Mesenchymal stem cell (in vitro differentiated cells and primary cell): Measurements from ENCODE around the gene HHLA2.
A peak's percentile ranks its signal among the peaks of the same experiment; 100 is the strongest.

ENCODE experiments used
- DNase-seq: peaks from one replicate; pipeline ENCODE4 v3.0.0-alpha.2; 2013
- H2AFZ ChIP-seq: one replicate; pipeline ENCODE4 v1.6.1; 2013; ENCODE audit warnings: low read depth, mild to moderate bottlenecking, control low read depth, inconsistent platforms, low read length, moderate library complexity
- H2AK5ac ChIP-seq: 2 replicates; pipeline ENCODE4 v1.6.1; 2013; ENCODE audit warnings: low read length, moderate library complexity, mild to moderate bottlenecking, inconsistent platforms; ENCODE audit not compliant: severe bottlenecking
- H2BK120ac ChIP-seq: one replicate; pipeline ENCODE4 v1.6.1; 2013; ENCODE audit warnings: low read depth, mild to moderate bottlenecking, inconsistent platforms, low read length, moderate library complexity
- H2BK12ac ChIP-seq, 2 experiments: one replicate each; pipeline ENCODE4 v1.6.1; 2013; ENCODE audit warnings: inconsistent platforms in 2 of 2, low read length in 2 of 2, mild to moderate bottlenecking in 2 of 2, moderate library complexity in 2 of 2, control low read depth in 1 of 2
- H2BK15ac ChIP-seq: one replicate; pipeline ENCODE4 v1.6.1; 2013; ENCODE audit warnings: mild to moderate bottlenecking, low read depth, inconsistent platforms; ENCODE audit not compliant: poor library complexity, severe bottlenecking
- H2BK5ac ChIP-seq: 2 replicates; pipeline ENCODE4 v1.6.1; 2013; ENCODE audit warnings: low read depth, mild to moderate bottlenecking, low read length, control low read depth, inconsistent platforms; ENCODE audit not compliant: poor library complexity, severe bottlenecking
- H3K14ac ChIP-seq, 2 experiments: one replicate each; pipeline ENCODE4 v1.6.1; 2013; ENCODE audit warnings: inconsistent platforms in 2 of 2, low read length in 2 of 2, control low read depth in 1 of 2, mild to moderate bottlenecking in 1 of 2, moderate library complexity in 1 of 2
- H3K18ac ChIP-seq, 2 experiments: one replicate each; pipeline ENCODE4 v1.6.1; 2013; ENCODE audit warnings: inconsistent platforms in 2 of 2, low read length in 2 of 2, control low read depth in 1 of 2, low read depth in 1 of 2, mild to moderate bottlenecking in 1 of 2
- H3K23ac ChIP-seq, 2 experiments: one replicate each; pipeline ENCODE4 v1.6.1; 2013; ENCODE audit warnings: inconsistent platforms in 2 of 2, low read length in 2 of 2, mild to moderate bottlenecking in 2 of 2, moderate library complexity in 2 of 2, control low read depth in 1 of 2
- H3K27ac ChIP-seq: 2 replicates; pipeline ENCODE4 v1.5.1; 2013; ENCODE audit warnings: mild to moderate bottlenecking, moderate library complexity, low read length, control low read depth, inconsistent platforms; ENCODE audit not compliant: poor library complexity, severe bottlenecking
- H3K27me3 ChIP-seq, 2 experiments: 2 replicates each; pipeline versions ENCODE4 v1.6.1 to v1.7.0; 2013; ENCODE audit warnings: low read length in 2 of 2, mild to moderate bottlenecking in 2 of 2, moderate library complexity in 2 of 2, control low read depth in 1 of 2, inconsistent platforms in 1 of 2; ENCODE audit not compliant: control insufficient read depth in 1 of 2, insufficient read depth in 1 of 2
- H3K36me3 ChIP-seq, 2 experiments: 2 replicates each; pipeline versions ENCODE4 v1.6.1 to v1.7.0; 2013; ENCODE audit warnings: low read length in 2 of 2, control low read depth in 1 of 2, inconsistent platforms in 1 of 2, low read depth in 1 of 2, mild to moderate bottlenecking in 1 of 2; ENCODE audit not compliant: insufficient read depth in 2 of 2, control insufficient read depth in 1 of 2
- H3K4ac ChIP-seq, 2 experiments: one replicate each; pipeline ENCODE4 v1.6.1; 2013; ENCODE audit warnings: inconsistent platforms in 2 of 2, low read length in 2 of 2, mild to moderate bottlenecking in 2 of 2, moderate library complexity in 2 of 2, control low read depth in 1 of 2, low read depth in 1 of 2
- H3K4me1 ChIP-seq: 2 replicates; pipeline ENCODE4 v1.6.1; 2013; ENCODE audit warnings: low read depth, low read length, control low read depth; ENCODE audit not compliant: control insufficient read depth, insufficient read depth
- H3K4me2 ChIP-seq: 2 replicates; pipeline ENCODE4 v1.6.1; 2013; ENCODE audit warnings: low read length, mild to moderate bottlenecking, inconsistent platforms; ENCODE audit not compliant: poor library complexity, severe bottlenecking
- H3K4me3 ChIP-seq, 2 experiments: 2 replicates each; pipeline versions ENCODE4 v1.5.1 to v1.7.0; 2013; ENCODE audit warnings: low read length in 2 of 2, mild to moderate bottlenecking in 2 of 2, control low read depth in 1 of 2, low read depth in 1 of 2; ENCODE audit not compliant: insufficient read depth in 1 of 2
- H3K79me1 ChIP-seq: replicated peaks from 2 replicates; pipeline ENCODE4 v1.6.1; 2013; ENCODE audit warnings: mild to moderate bottlenecking, control low read depth, low read length, inconsistent platforms; ENCODE audit not compliant: poor library complexity, severe bottlenecking
- H3K9ac ChIP-seq: 2 replicates; pipeline ENCODE4 v1.7.0; 2013; ENCODE audit warnings: mild to moderate bottlenecking, low read length, moderate library complexity
- H3K9me3 ChIP-seq: 2 replicates; pipeline ENCODE4 v1.7.0; 2013; ENCODE audit warnings: mild to moderate bottlenecking, low read length; ENCODE audit not compliant: control insufficient read depth
- H4K8ac ChIP-seq: one replicate; pipeline ENCODE4 v1.6.1; 2013; ENCODE audit warnings: inconsistent platforms, mild to moderate bottlenecking, low read length, moderate library complexity
- H4K91ac ChIP-seq: one replicate; pipeline ENCODE4 v1.6.1; 2013; ENCODE audit warnings: mild to moderate bottlenecking, low read length, inconsistent platforms
- WGBS: methylation state at CpG from one replicate; pipeline ENCODE4 v1.1.7; 2013; ENCODE audit warnings: mixed read lengths; 5-methylcytosine and 5-hydroxymethylcytosine counted together

HHLA2 gene

DNA sequence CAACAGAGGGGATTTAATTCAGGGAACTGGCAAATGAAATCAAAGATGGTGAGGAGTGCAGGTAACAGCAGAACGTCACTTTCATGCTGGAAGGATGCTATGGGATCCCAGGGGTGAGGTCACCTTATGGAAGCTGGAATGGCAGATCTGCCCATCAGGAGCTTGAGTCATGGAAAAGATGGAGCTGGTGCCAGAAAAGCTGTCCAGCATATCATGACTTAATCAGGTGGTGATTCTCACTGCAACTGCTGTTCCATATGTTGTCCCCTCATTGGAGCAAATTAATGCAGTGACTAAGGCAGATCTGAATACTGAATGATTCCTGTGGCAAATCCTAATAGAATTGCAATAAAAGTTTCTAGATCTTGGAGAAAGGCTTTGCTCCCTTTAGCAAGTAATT is 38.4 kb downstream of the HHLA2 start:
- Histone ChIP-seq H3K14ac (no peak overlapping the region), H3K27me3 (no peaks in the 10 kb centered on the region), H2BK12ac (no peak overlapping the region), H3K18ac (no peak overlapping the region), H3K4me2 (no peak overlapping the region), H2BK5ac (no peak overlapping the region), H3K4me1 (peaks cover 2% of the 10 kb centered on the region), H3K4ac (no peak overlapping the region), H4K91ac (no peak overlapping the region), H2AK5ac (no peak overlapping the region), H4K8ac (no peak overlapping the region), H3K36me3 (no peaks in the 10 kb centered on the region), H2BK120ac (no peak overlapping the region), H2BK15ac (no peak overlapping the region), H3K9ac (no peak overlapping the region), H3K9me3 (no peaks in the 10 kb centered on the region), H3K79me1 (no peaks in the 10 kb centered on the region), H3K4me3 (no peak overlapping the region), H3K27ac (no peak overlapping the region), H2AFZ (no peak overlapping the region), H3K23ac (no peak overlapping the region)
- 85% methylated on average over 1 of the region's 1 CpG for WGBS
- no peak for DNase-seq

DNA sequence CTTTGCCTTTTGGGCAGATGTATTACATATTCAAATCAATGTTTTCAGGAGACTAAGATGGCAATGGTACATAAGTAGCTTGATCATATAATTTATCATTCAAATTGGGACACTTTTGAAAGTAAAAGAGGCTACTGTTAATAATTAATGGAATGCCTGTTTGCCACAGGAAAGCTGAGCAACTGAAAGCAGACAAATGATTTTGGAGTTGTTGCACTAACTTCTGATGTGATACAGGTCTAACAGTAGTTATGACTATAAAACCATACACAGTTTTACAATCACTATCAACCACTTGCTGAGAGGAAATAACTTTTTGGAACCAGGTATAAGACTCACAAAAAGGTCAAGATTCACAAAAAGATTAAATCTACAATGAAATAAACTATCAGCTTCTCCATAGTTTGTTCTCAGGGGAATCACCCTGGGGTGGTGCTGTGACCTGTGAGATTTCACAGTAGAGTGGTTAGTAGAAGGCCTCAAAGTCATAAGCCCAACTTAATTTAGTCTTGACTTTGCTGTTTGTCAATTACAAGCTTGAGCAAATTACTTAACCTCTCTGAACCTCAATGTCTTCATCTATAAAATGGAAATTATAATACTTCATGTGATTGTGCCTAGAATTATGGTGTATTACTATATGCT is 42.7 kb downstream of the HHLA2 start:
- no peaks in the 10 kb centered on the region for H3K36me3 ChIP-seq
- no peak overlapping the region for H3K14ac ChIP-seq
- no peak overlapping the region for H2AK5ac ChIP-seq
- H4K91ac ChIP-seq = no peak overlapping the region
- no peak overlapping the region for H4K8ac ChIP-seq
- H3K9ac ChIP-seq = no peak overlapping the region
- H3K4me3 ChIP-seq = no peak overlapping the region
- no peak overlapping the region for H3K4ac ChIP-seq
- H2AFZ ChIP-seq = no peak overlapping the region
- no peaks in the 10 kb centered on the region for H3K9me3 ChIP-seq
- H3K4me2 ChIP-seq = no peak overlapping the region
- no peaks in the 10 kb centered on the region for H3K27me3 ChIP-seq
- no peak overlapping the region for H2BK120ac ChIP-seq
- H2BK12ac ChIP-seq = no peak overlapping the region
- no peak overlapping the region for H2BK15ac ChIP-seq
- no peak overlapping the region for H3K23ac ChIP-seq
- H2BK5ac ChIP-seq = no peak overlapping the region
- H3K4me1 ChIP-seq = peaks cover 2% of the 10 kb centered on the region
- no peak overlapping the region for H3K18ac ChIP-seq
- no peaks in the 10 kb centered on the region for H3K79me1 ChIP-seq
- H3K27ac ChIP-seq = peak overlapping the region; percentile 33
- no peak for DNase-seq

DNA sequence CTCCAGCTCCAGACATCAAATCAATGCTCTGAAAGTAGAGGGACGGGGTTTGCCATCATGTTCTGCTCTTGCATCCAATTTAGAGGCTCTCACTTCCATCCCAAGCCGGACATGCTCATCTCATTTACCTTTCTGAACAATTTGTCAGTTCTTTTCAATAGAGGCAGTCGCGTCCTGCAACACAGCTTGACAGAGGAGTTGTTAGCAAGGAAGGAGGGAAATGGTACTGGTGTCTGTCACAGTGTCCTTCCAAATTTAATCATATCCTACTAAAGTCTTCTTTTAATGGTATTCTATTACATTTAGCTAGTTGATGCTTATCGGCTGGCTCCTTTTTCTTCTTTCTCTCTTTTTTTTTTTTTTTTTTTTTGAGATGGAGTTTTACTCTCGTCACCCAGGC is 45.6 kb downstream of the HHLA2 start:
- Histone ChIP-seq H2BK120ac (no peak overlapping the region), H3K36me3 (no peaks in the 10 kb centered on the region), H3K4me3 (no peak overlapping the region), H2AK5ac (no peak overlapping the region), H3K4ac (no peak overlapping the region), H3K27me3 (no peaks in the 10 kb centered on the region), H4K8ac (no peak overlapping the region), H2AFZ (no peak overlapping the region), H3K79me1 (no peaks in the 10 kb centered on the region), H3K9ac (no peak overlapping the region), H3K9me3 (no peaks in the 10 kb centered on the region), H2BK5ac (no peak overlapping the region), H2BK15ac (no peak overlapping the region), H3K27ac (no peak overlapping the region), H3K18ac (no peak overlapping the region), H3K4me1 (peaks cover 3% of the 10 kb centered on the region), H3K4me2 (no peak overlapping the region), H2BK12ac (no peak overlapping the region), H3K14ac (no peak overlapping the region), H3K23ac (no peak overlapping the region), H4K91ac (no peak overlapping the region)
- 22% methylated on average over 2 of the region's 6 CpGs for WGBS
- DNase-seq = no peak

DNA sequence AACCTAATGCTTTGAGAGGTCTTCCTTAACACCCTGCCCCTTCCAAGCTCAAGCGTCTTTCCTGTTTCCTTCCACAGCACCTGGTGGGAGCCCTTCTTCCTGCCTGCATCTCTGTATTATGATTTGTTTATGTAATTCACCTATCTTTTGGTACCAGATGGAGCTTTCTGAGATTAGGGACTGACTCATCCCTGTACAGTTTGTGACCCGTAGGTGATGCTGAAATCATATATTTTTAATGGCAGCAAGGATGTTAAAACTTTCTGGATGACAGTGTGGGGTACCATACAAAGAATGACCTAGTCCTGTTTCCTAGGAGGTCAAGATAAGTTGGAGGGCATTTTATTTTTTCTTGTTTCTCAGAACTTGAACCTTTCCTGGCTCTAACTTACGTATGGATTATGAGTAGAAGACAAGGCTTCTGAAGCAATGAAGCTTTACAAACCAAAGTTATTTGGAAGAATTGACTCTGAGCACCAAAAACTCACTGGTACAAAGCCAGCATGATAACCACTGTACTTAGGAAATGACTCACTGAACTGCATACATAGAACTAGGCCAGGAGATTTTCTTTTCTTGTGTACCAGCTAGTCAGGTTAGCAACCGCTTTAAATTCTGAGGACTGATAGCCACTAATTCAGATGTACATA is 46.6 kb downstream of the HHLA2 start:
- peaks cover 3% of the 10 kb centered on the region for H3K4me1 ChIP-seq
- H2AFZ ChIP-seq = no peak overlapping the region
- no peak overlapping the region for H3K4me3 ChIP-seq
- no peak overlapping the region for H2BK5ac ChIP-seq
- H3K4me2 ChIP-seq = no peak overlapping the region
- 70% methylated on average over 1 of the region's 4 CpGs for WGBS
- no peak overlapping the region for H3K27ac ChIP-seq
- H3K27me3 ChIP-seq = no peaks in the 10 kb centered on the region
- no peak overlapping the region for H3K9ac ChIP-seq
- H4K8ac ChIP-seq = no peak overlapping the region
- H3K36me3 ChIP-seq = no peaks in the 10 kb centered on the region
- H3K9me3 ChIP-seq = no peaks in the 10 kb centered on the region
- H3K14ac ChIP-seq = no peak overlapping the region
- no peak overlapping the region for H3K4ac ChIP-seq
- H2BK12ac ChIP-seq = no peak overlapping the region
- H2AK5ac ChIP-seq = no peak overlapping the region
- H3K18ac ChIP-seq = no peak overlapping the region
- H3K79me1 ChIP-seq = no peaks in the 10 kb centered on the region
- DNase-seq = no peak
- no peak overlapping the region for H4K91ac ChIP-seq
- no peak overlapping the region for H2BK15ac ChIP-seq
- H2BK120ac ChIP-seq = no peak overlapping the region
- H3K23ac ChIP-seq = no peak overlapping the region
